Peyer's patch (tissue), 4 donors: ENCODE data around the gene GAS6. TPM values are rescaled to one million over a fixed set of nuclear protein-coding genes. Genes with fewer than 3 reads are reported as not detected.

Source experiments
- DNase-seq, 3 donors: peaks; one replicate each; pipeline ENCODE4 v3.0.0-alpha.2; 2017 to 2019
- H3K27ac ChIP-seq, 4 donors: fragments of 200-600 bp; sonication (generic); one replicate each; pipeline ENCODE4 v1.5.1; 2016 to 2019
- H3K27me3 ChIP-seq, 2 donors: fragments of 200-600 bp; sonication (generic); one replicate each; pipeline ENCODE4 v1.5.1; 2019
- H3K36me3 ChIP-seq, 3 donors: fragments of 200-600 bp; sonication (generic); one replicate each; pipeline ENCODE4 v1.5.1; 2016 to 2019
- H3K4me1 ChIP-seq, 4 donors: fragments of 200-600 bp; sonication (generic); one replicate each; pipeline ENCODE4 v1.5.1; 2016 to 2019
- H3K4me3 ChIP-seq, 4 donors: fragments of 200-600 bp; sonication (generic); 1 replicate in 3 of 4; 2 replicates in 1 of 4; pipeline ENCODE4 v1.5.1; 2016 to 2019; ENCODE audit warnings: mild to moderate bottlenecking in 1 of 4
- H3K9me3 ChIP-seq, 4 donors: fragments of 200-600 bp; sonication (generic); one replicate each; pipeline ENCODE4 v1.5.1; 2016 to 2019; ENCODE audit warnings: mild to moderate bottlenecking in 1 of 4
- POLR2A ChIP-seq, 2 donors: fragments of 450-650 bp; IDR thresholded peaks; one replicate each; pipeline ENCODE4 v1.5.1; 2017; ENCODE audit warnings: antibody characterized with exemption in 2 of 2, mild to moderate bottlenecking in 2 of 2, moderate library complexity in 2 of 2
- total RNA-seq, 4 donors: library from RNA; depleted of rRNA; stranded (reverse); fragments of >200 nt; gene quantifications; one replicate each; pipeline ENCODE4 v1.1.0, GENCODE V29; 2016
- TF ChIP-seq, protein P1 (sequence below), 6 experiments: fragments of 450-650 bp in 4 of 6; fragments of 200-600 bp in 2 of 6; sonication (generic) in 1 of 6; IDR thresholded peaks; one replicate each; pipeline ENCODE4 v1.5.1; 2017 to 2019; ENCODE audit warnings: antibody characterized with exemption in 6 of 6, mild to moderate bottlenecking in 3 of 6, moderate library complexity in 1 of 6

The GAS6 gene
- total RNA-seq, 4 donors from 2014 or later, result 132 to 226 (median 154) TPM

- no peak for DNase-seq
- Histone ChIP-seq H3K27me3 (no peaks in the 10 kb centered on the region), H3K4me3 (no peak overlapping the region), H3K36me3 (no peaks in the 10 kb centered on the region), H3K4me1 (peaks cover 0 to 19% (median 0%) of the 10 kb centered on the region in 4 donors), H3K9me3 (peaks cover 0 to 4% (median under 1%) of the 10 kb centered on the region in 4 donors), H3K27ac (no peak overlapping the region)
- TF ChIP-seq, protein P1, sequence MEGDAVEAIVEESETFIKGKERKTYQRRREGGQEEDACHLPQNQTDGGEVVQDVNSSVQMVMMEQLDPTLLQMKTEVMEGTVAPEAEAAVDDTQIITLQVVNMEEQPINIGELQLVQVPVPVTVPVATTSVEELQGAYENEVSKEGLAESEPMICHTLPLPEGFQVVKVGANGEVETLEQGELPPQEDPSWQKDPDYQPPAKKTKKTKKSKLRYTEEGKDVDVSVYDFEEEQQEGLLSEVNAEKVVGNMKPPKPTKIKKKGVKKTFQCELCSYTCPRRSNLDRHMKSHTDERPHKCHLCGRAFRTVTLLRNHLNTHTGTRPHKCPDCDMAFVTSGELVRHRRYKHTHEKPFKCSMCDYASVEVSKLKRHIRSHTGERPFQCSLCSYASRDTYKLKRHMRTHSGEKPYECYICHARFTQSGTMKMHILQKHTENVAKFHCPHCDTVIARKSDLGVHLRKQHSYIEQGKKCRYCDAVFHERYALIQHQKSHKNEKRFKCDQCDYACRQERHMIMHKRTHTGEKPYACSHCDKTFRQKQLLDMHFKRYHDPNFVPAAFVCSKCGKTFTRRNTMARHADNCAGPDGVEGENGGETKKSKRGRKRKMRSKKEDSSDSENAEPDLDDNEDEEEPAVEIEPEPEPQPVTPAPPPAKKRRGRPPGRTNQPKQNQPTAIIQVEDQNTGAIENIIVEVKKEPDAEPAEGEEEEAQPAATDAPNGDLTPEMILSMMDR (IDR thresholded peaks at IDR 0.05), result no peak
- no peak for TF ChIP-seq POLR2A (IDR thresholded peaks at IDR 0.05)
Measured at GRCh38 chr13:113813749-113814434, 50.0 kb downstream of the GAS6 start.

DNA sequence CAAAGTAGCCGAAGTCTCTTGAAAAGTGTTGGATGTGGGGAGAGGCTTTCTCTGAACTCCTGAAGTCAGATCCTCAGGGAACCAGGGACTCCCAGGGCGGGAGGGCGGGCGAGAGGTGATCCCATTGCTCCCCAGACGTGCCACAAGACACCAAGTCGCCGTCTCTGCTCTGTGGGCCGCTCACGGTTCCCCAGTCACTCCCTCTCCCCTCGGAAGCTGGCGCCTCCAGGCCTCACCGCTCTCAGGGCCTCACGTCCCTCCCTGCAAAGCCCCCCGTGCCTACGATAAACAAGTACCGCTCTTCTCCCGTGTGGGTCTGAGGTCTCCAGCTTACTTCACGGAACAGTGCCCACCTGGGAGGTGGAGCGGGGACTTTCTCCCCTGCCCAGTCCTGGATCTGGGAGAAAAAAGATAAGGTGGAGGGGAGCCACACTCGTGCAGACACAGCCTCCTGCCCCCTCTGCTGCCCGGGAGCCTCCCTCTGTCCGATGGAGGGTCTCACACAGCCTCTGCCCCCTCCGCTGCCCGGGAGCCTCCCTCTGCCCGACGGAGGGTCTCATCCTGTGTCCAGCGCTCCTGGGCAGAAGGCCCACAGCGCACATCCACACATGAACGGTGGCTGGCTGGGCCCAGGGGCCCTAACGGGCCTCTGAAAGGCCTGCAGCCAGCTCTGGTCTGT is 50.7 kb downstream of the GAS6 start:
- no peak overlapping the region for H3K4me3 ChIP-seq
- no peaks in the 10 kb centered on the region for H3K36me3 ChIP-seq
- H3K9me3 ChIP-seq, result peaks cover 0 to 10% (median 1%) of the 10 kb centered on the region in 4 donors
- peaks cover 0 to 19% (median 0%) of the 10 kb centered on the region in 4 donors for H3K4me1 ChIP-seq
- no peaks in the 10 kb centered on the region for H3K27me3 ChIP-seq
- no peak for DNase-seq
- no peak overlapping the region for H3K27ac ChIP-seq
- no peak for TF ChIP-seq POLR2A (IDR thresholded peaks at IDR 0.05)
- TF ChIP-seq, protein P1 (IDR thresholded peaks at IDR 0.05), result no peak

DNA sequence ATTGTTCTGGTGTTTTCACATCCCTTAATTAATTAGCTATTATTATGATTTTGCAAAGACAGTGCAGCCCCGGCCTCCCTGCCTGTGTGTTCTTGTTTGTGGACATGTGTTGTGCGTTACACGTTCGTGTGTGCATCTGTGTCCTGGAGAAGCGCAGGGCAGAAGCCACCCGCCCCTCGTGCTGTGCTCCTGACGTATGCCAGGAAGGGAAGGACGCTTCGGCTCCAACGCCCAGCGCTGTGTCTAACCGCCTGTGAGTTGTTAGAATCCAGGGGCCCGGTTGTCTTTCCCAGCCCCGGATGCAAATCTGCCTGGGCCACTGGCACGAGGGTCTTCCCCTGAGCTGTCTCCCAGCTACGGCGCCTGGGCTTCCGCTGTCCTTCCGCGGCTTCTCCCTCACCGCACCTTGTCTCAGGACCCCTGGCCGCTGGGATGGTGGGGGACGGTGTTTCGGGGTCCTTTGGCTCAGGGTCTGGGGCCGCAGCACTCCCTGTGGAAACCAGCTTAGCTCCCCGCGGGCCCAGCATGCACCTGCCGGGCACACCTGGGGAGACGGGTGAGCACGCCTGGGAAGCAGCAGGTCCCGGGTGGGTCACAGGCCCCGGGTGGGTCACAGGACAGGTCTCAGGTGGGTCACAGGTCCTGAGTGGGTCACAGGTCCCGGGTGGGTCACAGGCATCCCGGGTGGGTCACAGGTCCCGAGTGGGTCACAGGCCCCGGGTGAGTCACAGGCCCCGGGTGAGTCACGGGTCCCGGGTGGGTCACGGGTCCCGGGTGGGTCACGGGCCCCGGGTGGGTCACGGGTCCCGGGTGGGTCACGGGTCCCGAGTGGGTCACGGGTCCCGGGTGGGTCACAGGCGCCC is 51.5 kb downstream of the GAS6 start:
- no peak overlapping the region for H3K4me3 ChIP-seq
- no peaks in the 10 kb centered on the region for H3K36me3 ChIP-seq
- H3K4me1 ChIP-seq, result peaks cover 0 to 19% (median 0%) of the 10 kb centered on the region in 4 donors
- H3K27ac ChIP-seq, result no peak overlapping the region
- no peaks in the 10 kb centered on the region for H3K27me3 ChIP-seq
- DNase-seq, result no peak
- TF ChIP-seq, protein P1 (IDR thresholded peaks at IDR 0.05), result no peak
- no peak for TF ChIP-seq POLR2A (IDR thresholded peaks at IDR 0.05)
- H3K9me3 ChIP-seq, result peaks cover 0 to 11% (median 1%) of the 10 kb centered on the region in 4 donors

GRCh38 chr13:113811081-113811928 is 52.6 kb downstream of the GAS6 start:
- Histone ChIP-seq H3K27me3 (no peaks in the 10 kb centered on the region), H3K9me3 (peaks cover 0 to 11% (median 1%) of the 10 kb centered on the region in 4 donors), H3K27ac (no peak overlapping the region), H3K4me1 (peaks cover 0 to 10% (median 0%) of the 10 kb centered on the region in 4 donors), H3K4me3 (no peak overlapping the region), H3K36me3 (no peaks in the 10 kb centered on the region)
- no peak for DNase-seq
- TF ChIP-seq POLR2A (IDR thresholded peaks at IDR 0.05), result no peak
- TF ChIP-seq, protein P1 (IDR thresholded peaks at IDR 0.05), result no peak

- no peak for DNase-seq
Measured at GRCh38 chr13:113810640-113811039, 53.2 kb downstream of the GAS6 start.

More at GRCh38 chr13:113810640-113811039, 53.2 kb downstream of the GAS6 start:
- H3K27me3 ChIP-seq, result no peaks in the 10 kb centered on the region
- peaks cover 0 to 3% (median 0%) of the 10 kb centered on the region in 4 donors for H3K4me1 ChIP-seq
- peaks cover 0 to 11% (median 1%) of the 10 kb centered on the region in 4 donors for H3K9me3 ChIP-seq
- no peak for TF ChIP-seq POLR2A (IDR thresholded peaks at IDR 0.05)
- TF ChIP-seq, protein P1 (IDR thresholded peaks at IDR 0.05), result no peak
- H3K4me3 ChIP-seq, result no peak overlapping the region
- H3K27ac ChIP-seq, result no peak overlapping the region
- no peaks in the 10 kb centered on the region for H3K36me3 ChIP-seq
